ENCODE results near the gene ZCCHC24.

Gene ZCCHC24

GRCh38 chr10:79444199-79445119, 965 bp downstream of the ZCCHC24 start:
- peak; percentile 50 for DNase-seq

GRCh38 chr10:79443338-79444198, 1.9 kb downstream of the ZCCHC24 start:
- no peak for DNase-seq

- DNase-seq: no peak
Observed at GRCh38 chr10:79442171-79443040, 3.0 kb downstream of the ZCCHC24 start.

- DNase-seq: no peak
Observed at GRCh38 chr10:79441433-79441832, 4.0 kb downstream of the ZCCHC24 start.

- no peak for DNase-seq
Observed at GRCh38 chr10:79440281-79440680, 5.1 kb downstream of the ZCCHC24 start.

GRCh38 chr10:79438699-79439085, 6.7 kb downstream of the ZCCHC24 start:
- no peak for DNase-seq

- no peak for DNase-seq
Observed at GRCh38 chr10:79438021-79438698, 7.3 kb downstream of the ZCCHC24 start.

- DNase-seq: no peak
Observed at GRCh38 chr10:79437111-79437814, 8.2 kb downstream of the ZCCHC24 start.

- DNase-seq: no peak
Observed at GRCh38 chr10:79436850-79437103, 8.6 kb downstream of the ZCCHC24 start.

- DNase-seq: no peak
Observed at GRCh38 chr10:79436066-79436849, 9.2 kb downstream of the ZCCHC24 start.

GRCh38 chr10:79435271-79436065, 10.0 kb downstream of the ZCCHC24 start:
- no peak for DNase-seq

- no peak for DNase-seq
Observed at GRCh38 chr10:79434821-79435251, 10.6 kb downstream of the ZCCHC24 start.

GRCh38 chr10:79434223-79434687, 11.2 kb downstream of the ZCCHC24 start:
- no peak for DNase-seq

GRCh38 chr10:79433324-79434222, 11.9 kb downstream of the ZCCHC24 start:
- no peak for DNase-seq

- no peak for DNase-seq
Observed at GRCh38 chr10:79431891-79432831, 13.3 kb downstream of the ZCCHC24 start.

GRCh38 chr10:79431428-79431827, 14.0 kb downstream of the ZCCHC24 start:
- no peak for DNase-seq

- DNase-seq: no peak
Observed at GRCh38 chr10:79430936-79431335, 14.5 kb downstream of the ZCCHC24 start.
